ENCODE results near the gene RAD51B. TPM values are rescaled to one million over a fixed set of nuclear protein-coding genes. Genes with fewer than 3 reads are reported as not detected.

RAD51B gene
- total RNA-seq, 1 experiment from 2014 or later, result 10.8 TPM

DNA sequence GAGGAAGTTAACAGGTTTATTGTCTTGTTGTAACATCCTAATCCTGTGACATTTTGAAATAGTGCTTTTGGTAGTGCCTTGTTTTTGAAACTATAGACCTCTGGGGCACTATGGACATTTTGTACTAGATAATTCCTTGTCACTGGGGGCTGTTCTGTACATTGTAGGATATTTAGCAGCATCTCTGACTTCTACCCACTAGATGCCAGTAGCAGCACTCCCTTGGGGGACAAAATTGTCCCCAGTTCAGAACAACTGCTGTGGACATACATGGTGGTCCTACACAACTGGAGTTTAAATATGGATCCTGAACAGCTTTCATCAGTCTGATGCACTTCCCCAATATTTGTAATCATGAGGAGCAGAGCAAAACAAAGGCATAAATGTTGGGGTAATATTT lies 264.7 kb downstream of the RAD51B start:
- Histone ChIP-seq H3K36me3 (ENCODE audit: low read depth, low read length) (no peaks in the 10 kb centered on the region), H3K9ac (ENCODE audit: low read length) (no peak overlapping the region), H3K9me2 (replicated peaks; ENCODE audit: low read length) (no peaks in the 10 kb centered on the region), H3K9me3 (ENCODE audit: low read length) (no peaks in the 10 kb centered on the region), H3F3A (ENCODE audit: low read length, unreplicated experiment) (no peaks in the 10 kb centered on the region), H3K4me1 (ENCODE audit: insufficient read depth, low read length) (no peaks in the 10 kb centered on the region), H3K79me2 (ENCODE audit: low read length) (no peaks in the 10 kb centered on the region), H3K4me3 (ENCODE audit: low read length) (no peak overlapping the region), H3K27me3 (ENCODE audit: low read length) (no peaks in the 10 kb centered on the region), H3K4me2 (ENCODE audit: low read length) (no peak overlapping the region), H3K27ac (ENCODE audit: low read length) (no peak overlapping the region), H4K20me1 (ENCODE audit: low read length) (no peaks in the 10 kb centered on the region), H2AFZ (ENCODE audit: low read length) (no peak overlapping the region)
- TF ChIP-seq, protein P1, sequence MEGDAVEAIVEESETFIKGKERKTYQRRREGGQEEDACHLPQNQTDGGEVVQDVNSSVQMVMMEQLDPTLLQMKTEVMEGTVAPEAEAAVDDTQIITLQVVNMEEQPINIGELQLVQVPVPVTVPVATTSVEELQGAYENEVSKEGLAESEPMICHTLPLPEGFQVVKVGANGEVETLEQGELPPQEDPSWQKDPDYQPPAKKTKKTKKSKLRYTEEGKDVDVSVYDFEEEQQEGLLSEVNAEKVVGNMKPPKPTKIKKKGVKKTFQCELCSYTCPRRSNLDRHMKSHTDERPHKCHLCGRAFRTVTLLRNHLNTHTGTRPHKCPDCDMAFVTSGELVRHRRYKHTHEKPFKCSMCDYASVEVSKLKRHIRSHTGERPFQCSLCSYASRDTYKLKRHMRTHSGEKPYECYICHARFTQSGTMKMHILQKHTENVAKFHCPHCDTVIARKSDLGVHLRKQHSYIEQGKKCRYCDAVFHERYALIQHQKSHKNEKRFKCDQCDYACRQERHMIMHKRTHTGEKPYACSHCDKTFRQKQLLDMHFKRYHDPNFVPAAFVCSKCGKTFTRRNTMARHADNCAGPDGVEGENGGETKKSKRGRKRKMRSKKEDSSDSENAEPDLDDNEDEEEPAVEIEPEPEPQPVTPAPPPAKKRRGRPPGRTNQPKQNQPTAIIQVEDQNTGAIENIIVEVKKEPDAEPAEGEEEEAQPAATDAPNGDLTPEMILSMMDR (conservative IDR thresholded peaks at IDR 0.05; ENCODE audit: low read depth, low read length), result peak; percentile 71
- TF ChIP-seq EZH2 (IDR thresholded peaks at IDR 0.05; ENCODE audit: low read length, unreplicated experiment) (no peak), EZH2phosphoT487 (IDR thresholded peaks at IDR 0.05; ENCODE audit: borderline replicate concordance, low read length) (no peak)
- DNase-seq, result peak; percentile 37
- ChIA-PET POLR2A (ENCODE audit: unreplicated experiment) (no interaction called here), CTCF (interaction anchor here (0.6 kb wide), 1 partner anchor 842 kb away, joined by 4 read pairs; no protein-coding TSS in a partner anchor)
- ATAC-seq, result peak; percentile 48
- intact Hi-C loops (cut with micrococcal nuclease), result loop anchor here (1.0 to 10.0 kb wide), 6 partner anchors 67 to 705 kb away; no protein-coding TSS in a partner anchor
- no TSS peak for BruUV-seq (replicated peaks)

DNA sequence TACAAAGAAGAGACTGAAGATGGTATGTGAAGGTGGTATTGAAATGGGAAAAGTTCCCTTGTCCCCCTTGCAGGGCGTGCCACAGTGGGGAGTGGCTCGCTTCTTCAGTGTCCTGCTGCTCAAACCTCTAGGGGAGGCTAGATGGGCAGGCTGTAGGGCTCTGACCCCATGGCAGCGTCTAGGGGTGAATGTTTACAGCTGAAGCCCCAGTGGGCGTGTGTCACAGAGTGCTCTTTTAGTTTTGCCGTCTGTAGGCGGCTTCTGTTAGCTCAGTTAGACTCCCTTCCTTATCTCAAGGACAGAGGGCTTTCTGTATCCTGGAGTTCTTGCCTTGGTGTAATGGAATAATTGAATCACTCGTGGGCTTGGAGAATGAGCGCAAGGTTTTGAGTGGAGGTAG lies 266.2 kb downstream of the RAD51B start:
- Histone ChIP-seq H4K20me1 (ENCODE audit: low read length) (no peaks in the 10 kb centered on the region), H3K9me2 (replicated peaks; ENCODE audit: low read length) (no peaks in the 10 kb centered on the region), H3K79me2 (ENCODE audit: low read length) (no peaks in the 10 kb centered on the region), H3K9me3 (ENCODE audit: low read length) (no peaks in the 10 kb centered on the region), H3K4me3 (ENCODE audit: low read length) (no peak overlapping the region), H3F3A (ENCODE audit: low read length, unreplicated experiment) (no peaks in the 10 kb centered on the region), H3K4me1 (ENCODE audit: insufficient read depth, low read length) (no peaks in the 10 kb centered on the region), H3K4me2 (ENCODE audit: low read length) (no peak overlapping the region), H3K27me3 (ENCODE audit: low read length) (no peaks in the 10 kb centered on the region), H3K27ac (ENCODE audit: low read length) (no peak overlapping the region), H3K9ac (ENCODE audit: low read length) (no peak overlapping the region), H2AFZ (ENCODE audit: low read length) (no peak overlapping the region), H3K36me3 (ENCODE audit: low read depth, low read length) (no peaks in the 10 kb centered on the region)
- POLR2A ChIA-PET (ENCODE audit: unreplicated experiment), result no interaction called here
- CTCF ChIA-PET, result interaction anchor here (0.5 kb wide), 1 partner anchor 170 kb away, joined by 3 read pairs; no protein-coding TSS in a partner anchor
- TF ChIP-seq EZH2 (IDR thresholded peaks at IDR 0.05; ENCODE audit: low read length, unreplicated experiment) (no peak), EZH2phosphoT487 (IDR thresholded peaks at IDR 0.05; ENCODE audit: borderline replicate concordance, low read length) (no peak)
- TF ChIP-seq, protein P1 (conservative IDR thresholded peaks at IDR 0.05; ENCODE audit: low read depth, low read length), result no peak
- DNase-seq (no peak), ATAC-seq (no peak)
- intact Hi-C loops (cut with micrococcal nuclease), result loop anchor here (10.0 kb wide), 1 partner anchor 279 kb away; no protein-coding TSS in a partner anchor
- no TSS peak for BruUV-seq (replicated peaks)

DNA sequence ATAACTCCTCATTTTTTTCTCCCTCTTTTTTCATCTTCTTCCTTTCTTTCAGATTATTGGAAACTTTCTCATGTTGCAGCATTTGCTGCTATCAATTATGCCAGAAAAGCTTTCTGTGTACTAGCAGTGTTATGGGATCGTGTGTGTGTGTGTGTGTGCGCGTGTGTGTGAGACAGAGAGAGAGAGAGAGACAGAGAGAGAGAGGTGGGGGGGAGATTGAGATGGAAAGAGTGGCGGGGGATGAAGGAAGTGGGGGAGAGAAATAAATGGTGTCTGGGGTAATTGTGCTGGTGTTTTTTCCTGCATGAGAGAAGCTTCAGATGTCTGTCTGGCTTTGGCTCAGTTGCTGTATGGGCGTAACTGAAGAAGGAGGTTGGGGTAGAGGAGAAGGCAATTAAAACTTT lies 268.9 kb downstream of the RAD51B start:
- H3K36me3 ChIP-seq (ENCODE audit: low read depth, low read length), result no peaks in the 10 kb centered on the region
- CTCF ChIA-PET, result no interaction called here
- BruUV-seq (replicated peaks), result no TSS peak
- DNase-seq (no peak), ATAC-seq (no peak)
- POLR2A ChIA-PET (ENCODE audit: unreplicated experiment), result no interaction called here
- H3K9me2 ChIP-seq (replicated peaks; ENCODE audit: low read length), result no peaks in the 10 kb centered on the region
- H3K27ac ChIP-seq (ENCODE audit: low read length), result no peak overlapping the region
- intact Hi-C loops (cut with micrococcal nuclease), result loop anchor here (10.0 kb wide), 1 partner anchor 276 kb away; no protein-coding TSS in a partner anchor
- H3K27me3 ChIP-seq (ENCODE audit: low read length), result no peaks in the 10 kb centered on the region
- H3K9me3 ChIP-seq (ENCODE audit: low read length), result no peaks in the 10 kb centered on the region
- H4K20me1 ChIP-seq (ENCODE audit: low read length), result no peaks in the 10 kb centered on the region
- no peak overlapping the region for H3K4me3 ChIP-seq (ENCODE audit: low read length)
- no peak overlapping the region for H2AFZ ChIP-seq (ENCODE audit: low read length)
- no peak overlapping the region for H3K4me2 ChIP-seq (ENCODE audit: low read length)
- no peaks in the 10 kb centered on the region for H3F3A ChIP-seq (ENCODE audit: low read length, unreplicated experiment)
- H3K79me2 ChIP-seq (ENCODE audit: low read length), result no peaks in the 10 kb centered on the region
- TF ChIP-seq EZH2 (IDR thresholded peaks at IDR 0.05; ENCODE audit: low read length, unreplicated experiment) (no peak), EZH2phosphoT487 (IDR thresholded peaks at IDR 0.05; ENCODE audit: borderline replicate concordance, low read length) (no peak)
- TF ChIP-seq, protein P1 (conservative IDR thresholded peaks at IDR 0.05; ENCODE audit: low read depth, low read length), result no peak
- H3K9ac ChIP-seq (ENCODE audit: low read length), result no peak overlapping the region
- no peaks in the 10 kb centered on the region for H3K4me1 ChIP-seq (ENCODE audit: insufficient read depth, low read length)

All from PC-3 (cell line).